Ovary (tissue), 3 donors: ENCODE measurements around the gene SPINK2.

ENCODE experiments used
- CTCF ChIP-seq, 3 donors: fragments of 450-650 bp in 2 of 3; fragments of 200-600 bp in 1 of 3; IDR thresholded peaks; one replicate each; pipeline versions ENCODE4 v1.5.1 to v1.8.0; 2016 to 2022; ENCODE audit warnings: antibody characterized with exemption in 3 of 3, mild to moderate bottlenecking in 1 of 3
- EP300 ChIP-seq: sonication (generic); formaldehyde crosslinking; IDR thresholded peaks from one replicate; pipeline ENCODE4 v1.6.1; 2017; ENCODE audit warnings: antibody characterized with exemption
- POLR2A ChIP-seq: fragments of 450-650 bp; IDR thresholded peaks from one replicate; pipeline ENCODE4 v1.6.1; 2017; ENCODE audit warnings: antibody characterized with exemption, mild to moderate bottlenecking, moderate library complexity
- donor health status: DM: no; HTN: no; CAD: no.

DNA sequence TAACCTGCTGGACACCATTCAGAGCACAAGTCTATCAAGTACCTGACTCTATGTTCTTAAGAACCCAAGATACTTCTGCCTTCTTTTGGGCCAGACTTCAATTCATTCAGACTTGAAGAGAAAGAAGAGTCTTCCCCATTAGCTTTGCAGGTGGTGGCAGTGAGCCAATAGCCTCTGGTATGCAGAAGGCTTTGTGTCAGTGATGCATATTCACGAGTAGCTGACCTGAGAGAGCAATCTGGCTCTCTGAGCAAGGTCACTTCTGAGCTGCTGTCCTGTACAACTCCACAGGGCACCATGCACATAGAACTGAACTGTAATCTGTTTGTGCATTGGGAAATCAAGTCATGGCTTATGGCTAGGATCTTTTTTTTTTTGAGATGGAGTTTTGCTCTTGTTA is 39.9 kb upstream of the SPINK2 start:
- no peak for TF ChIP-seq CTCF (IDR thresholded peaks at IDR 0.05)
- no peak for TF ChIP-seq POLR2A
- no peak for TF ChIP-seq EP300
